DND-41 (cell line): ENCODE data around the gene TRIML2.

ENCODE experiments used
- CTCF ChIP-seq: IDR thresholded peaks from 2 replicates; pipeline ENCODE4 v1.5.1; 2012; ENCODE audit warnings: borderline replicate concordance, low read length, moderate library complexity, mild to moderate bottlenecking; ENCODE audit not compliant: poor library complexity, severe bottlenecking; ENCODE audit errors: extremely low read depth
- EZH2 ChIP-seq: IDR thresholded peaks from 3 replicates; pipeline ENCODE4 v1.6.1; 2012; ENCODE audit warnings: borderline replicate concordance, low read depth, mild to moderate bottlenecking, moderate library complexity, low read length, inconsistent platforms; ENCODE audit not compliant: severe bottlenecking

- no peak for TF ChIP-seq CTCF
- TF ChIP-seq EZH2 = no peak
Observed at GRCh38 chr4:188061083-188061482, 48.3 kb downstream of the TRIML2 start.
